ENCODE measurements around the gene C1QTNF4.

GRCh38 chr11:47641600-47642098 lies 47.4 kb upstream of the C1QTNF4 start:
- TF ChIP-seq CTCF (optimal IDR thresholded peaks at IDR 0.05 in 1 of 3, IDR thresholded peaks at IDR 0.05 in 1 of 3, conservative IDR thresholded peaks at IDR 0.05 in 1 of 3; ENCODE audit: extremely low read depth in 1 of 3, insufficient read depth in 2 of 3, low read length in 3 of 3): no peak
- TF ChIP-seq EZH2 (IDR thresholded peaks at IDR 0.05; ENCODE audit: low read length): no peak
